Loucy (cell line): ENCODE results near the gene CANT1.
"Not testable (repeated sequence)": the region's sequence is repeated elsewhere in the genome, so short reads cannot be mapped to it uniquely, and the experiment has no call there.

Source experiments
- H2AFZ ChIP-seq: fragments of 200-600 bp; sonication (generic); 2 replicates; pipeline ENCODE4 v1.6.0; 2016; ENCODE audit warnings: antibody characterized with exemption, mild to moderate bottlenecking, low read length, moderate library complexity
- H3F3A ChIP-seq: fragments of 200-600 bp; 2 replicates; pipeline ENCODE4 v1.6.0; 2016; ENCODE audit warnings: antibody characterized with exemption, low read depth, mild to moderate bottlenecking
- H3K27me3 ChIP-seq: fragments of 200-600 bp; sonication (generic); 2 replicates; pipeline ENCODE4 v1.6.1; 2014; ENCODE audit warnings: low read length, mild to moderate bottlenecking; ENCODE audit not compliant: insufficient read depth, poor library complexity, severe bottlenecking
- H3K36me3 ChIP-seq: fragments of 200-600 bp; sonication (generic); 2 replicates; pipeline ENCODE4 v1.6.1; 2016; ENCODE audit warnings: low read length; ENCODE audit not compliant: insufficient read depth
- H3K4me1 ChIP-seq: fragments of 200-600 bp; sonication (generic); 2 replicates; pipeline ENCODE4 v1.5.1; 2014; ENCODE audit warnings: low read length, mild to moderate bottlenecking; ENCODE audit not compliant: insufficient read depth, poor library complexity, severe bottlenecking
- H3K4me2 ChIP-seq: fragments of 200-600 bp; sonication (generic); 2 replicates; pipeline ENCODE4 v1.6.0; 2014; ENCODE audit warnings: antibody characterized with exemption, low read length, low read depth, mild to moderate bottlenecking; ENCODE audit not compliant: poor library complexity, severe bottlenecking
- H3K4me3 ChIP-seq: fragments of 200-600 bp; sonication (generic); 2 replicates; pipeline ENCODE4 v1.5.1; 2014; ENCODE audit warnings: low read length, mild to moderate bottlenecking, mixed read lengths; ENCODE audit not compliant: poor library complexity, severe bottlenecking
- H3K79me2 ChIP-seq: fragments of 200-600 bp; sonication (generic); 2 replicates; pipeline ENCODE4 v1.6.1; 2014; ENCODE audit warnings: low read length; ENCODE audit not compliant: insufficient read depth
- H3K9ac ChIP-seq: fragments of 200-600 bp; sonication (generic); 2 replicates; pipeline ENCODE4 v1.6.0; 2014; ENCODE audit warnings: mild to moderate bottlenecking, low read depth, low read length, moderate library complexity; ENCODE audit not compliant: poor library complexity, severe bottlenecking
- H3K9me2 ChIP-seq: fragments of 200-600 bp; sonication (generic); replicated peaks from 2 replicates; pipeline ENCODE4 v1.6.1; 2016; ENCODE audit warnings: low read depth, low read length, mixed read lengths
- H3K9me3 ChIP-seq: fragments of 200-600 bp; sonication (generic); 2 replicates; pipeline ENCODE4 v1.6.1; 2014; ENCODE audit warnings: mild to moderate bottlenecking, antibody characterized with exemption, low read length, low read depth; ENCODE audit not compliant: insufficient read depth
- H4K20me1 ChIP-seq: fragments of 200-600 bp; sonication (generic); 2 replicates; pipeline ENCODE4 v1.6.0; 2014; ENCODE audit warnings: antibody characterized with exemption, low read length, mild to moderate bottlenecking; ENCODE audit not compliant: insufficient read depth, poor library complexity, severe bottlenecking
- CTCF ChIP-seq: fragments of 200-600 bp; sonication (generic); conservative IDR thresholded peaks from 2 replicates; pipeline ENCODE4 v1.5.1; 2014; ENCODE audit warnings: mild to moderate bottlenecking, antibody characterized with exemption, low read length
- EZH2phosphoT487 ChIP-seq: fragments of 200-600 bp; IDR thresholded peaks from 2 replicates; pipeline ENCODE4 v1.6.1; 2018; ENCODE audit warnings: antibody characterized with exemption, mild to moderate bottlenecking, moderate library complexity, borderline replicate concordance

CANT1 gene

GRCh38 chr17:78946631-78947030, 62.9 kb downstream of the CANT1 start:
- no peak overlapping the region for H3K4me3 ChIP-seq
- no peak overlapping the region for H3K9ac ChIP-seq
- TF ChIP-seq EZH2phosphoT487 (no peak), CTCF (no peak)
- H3K9me2 ChIP-seq: no peaks in the 10 kb centered on the region
- no peaks in the 10 kb centered on the region for H3K36me3 ChIP-seq
- H3K79me2 ChIP-seq: no peaks in the 10 kb centered on the region
- H3F3A ChIP-seq: no peaks in the 10 kb centered on the region
- H2AFZ ChIP-seq: no peak overlapping the region
- H3K4me1 ChIP-seq: no peaks in the 10 kb centered on the region
- no peak overlapping the region for H3K4me2 ChIP-seq
- no peaks in the 10 kb centered on the region for H3K27me3 ChIP-seq
- H4K20me1 ChIP-seq: no peaks in the 10 kb centered on the region
- H3K9me3 ChIP-seq: no peaks in the 10 kb centered on the region

- Histone ChIP-seq H3K36me3 (no peaks in the 10 kb centered on the region), H3K9me3 (no peaks in the 10 kb centered on the region), H3K9me2 (no peaks in the 10 kb centered on the region), H2AFZ (no peak overlapping the region), H3K27me3 (no peaks in the 10 kb centered on the region), H3K4me2 (no peak overlapping the region), H3K4me3 (no peak overlapping the region), H3F3A (no peaks in the 10 kb centered on the region), H3K79me2 (no peaks in the 10 kb centered on the region), H3K4me1 (no peaks in the 10 kb centered on the region), H4K20me1 (no peaks in the 10 kb centered on the region), H3K9ac (no peak overlapping the region)
- TF ChIP-seq CTCF: no peak
- no peak for TF ChIP-seq EZH2phosphoT487
These were observed 63.4 kb downstream of the CANT1 start for GRCh38 chr17:78946131-78946530.

- H3K36me3 ChIP-seq, H3K27me3 ChIP-seq, H3K9ac ChIP-seq, H3K4me3 ChIP-seq, H3K79me2 ChIP-seq, H3K9me3 ChIP-seq, H3F3A ChIP-seq, H3K9me2 ChIP-seq, H3K4me2 ChIP-seq, H2AFZ ChIP-seq, H4K20me1 ChIP-seq, H3K4me1 ChIP-seq: not testable (repeated sequence)
These were observed 64.1 kb downstream of the CANT1 start for GRCh38 chr17:78945455-78945854.

- Histone ChIP-seq H3K79me2 (no peaks in the 10 kb centered on the region), H3K9me3 (no peaks in the 10 kb centered on the region)
These were observed 64.6 kb downstream of the CANT1 start for GRCh38 chr17:78944956-78945355.

More at GRCh38 chr17:78944956-78945355, 64.6 kb downstream of the CANT1 start:
- no peak overlapping the region for H3K4me3 ChIP-seq
- H3K27me3 ChIP-seq: no peaks in the 10 kb centered on the region
- TF ChIP-seq CTCF (no peak), EZH2phosphoT487 (no peak)
- no peak overlapping the region for H3K9ac ChIP-seq
- no peaks in the 10 kb centered on the region for H3K9me2 ChIP-seq
- H3K36me3 ChIP-seq: no peaks in the 10 kb centered on the region
- H2AFZ ChIP-seq: no peak overlapping the region
- no peaks in the 10 kb centered on the region for H3F3A ChIP-seq
- H4K20me1 ChIP-seq: no peaks in the 10 kb centered on the region
- H3K4me2 ChIP-seq: no peak overlapping the region
- H3K4me1 ChIP-seq: no peaks in the 10 kb centered on the region
